Activated CD8-positive, alpha-beta memory T cell treated with anti-CD3 and anti-CD28 coated beads for 24 hours (primary cell): ENCODE data around the gene LIG3.
"Not testable (repeated sequence)": the region's sequence is repeated elsewhere in the genome, so short reads cannot be mapped to it uniquely, and the experiment has no call there.

Experiments
- DNase-seq: peaks from one replicate; pipeline ENCODE4 v3.0.0-alpha.2; 2020

Gene LIG3

GRCh38 chr17:35045458-35045979 is 65.2 kb downstream of the LIG3 start:
- DNase-seq = not testable (repeated sequence)

GRCh38 chr17:35046245-35046644 is 65.9 kb downstream of the LIG3 start:
- DNase-seq = no peak

GRCh38 chr17:35046740-35047283 is 66.5 kb downstream of the LIG3 start:
- DNase-seq = peak; percentile 66

GRCh38 chr17:35048685-35049379 is 68.5 kb downstream of the LIG3 start:
- DNase-seq = no peak

GRCh38 chr17:35050170-35050569 is 69.9 kb downstream of the LIG3 start:
- DNase-seq = no peak

- no peak for DNase-seq
Measured at GRCh38 chr17:35051183-35051578, 70.9 kb downstream of the LIG3 start.

- DNase-seq = no peak
Measured at GRCh38 chr17:35051579-35052240, 71.4 kb downstream of the LIG3 start.

- DNase-seq = no peak
Measured at GRCh38 chr17:35052241-35052610, 71.9 kb downstream of the LIG3 start.

GRCh38 chr17:35052780-35053179 is 72.5 kb downstream of the LIG3 start:
- no peak for DNase-seq

GRCh38 chr17:35053204-35053603 is 72.9 kb downstream of the LIG3 start:
- DNase-seq = no peak

GRCh38 chr17:35056013-35056412 is 75.7 kb downstream of the LIG3 start:
- DNase-seq = no peak

- no peak for DNase-seq
Measured at GRCh38 chr17:35057332-35057915, 77.1 kb downstream of the LIG3 start.
